K562 (cell line): ENCODE data around the gene PTPRT. TPM values are rescaled to one million over a fixed set of nuclear protein-coding genes. Genes with fewer than 3 reads are reported as not detected.

Source experiments
- ATAC-seq: fragments of 200-7000 bp; cut with Tn5 transposase; 3 replicates; pipeline ENCODE4 v1.9.1; 2020; ENCODE audit warnings: moderate library complexity
- BruUV-seq: library from RNA; stranded (reverse); fragments of 400-500 nt; replicated peaks from 2 replicates; lab custom pipeline; 2021; lab: Mats Ljungman, UMichigan
- CTCF ChIA-PET: fragments of 300-600 bp; formaldehyde crosslinking; extraction: SDS; loops from one replicate; lab custom pipeline; 2021; ENCODE audit warnings: low intra/inter-chr PET ratio; lab: Yijun Ruan, JAX
- POLR2A ChIA-PET: fragments of 300-600, 350-650 bp; sonication (Branson Sonifier 250); formaldehyde crosslinking; extraction: SDS; loops from one replicate; lab custom pipeline; 2021; ENCODE audit warnings: antibody characterized with exemption, inconsistent platforms; lab: Yijun Ruan, JAX
- DNase-seq, 4 experiments: peaks; one replicate each; pipeline versions ENCODE4 v3.0.0 to v3.0.0-alpha.2; 2011 to 2018; ENCODE audit warnings: low spot score in 3 of 4, mixed read lengths in 3 of 4; ENCODE audit errors: extremely low read depth in 1 of 4
- FAIRE-seq: peaks from 2 replicates; lab custom pipeline; 2011; peaks lifted over from hg19 to GRCh38; lab: Jason Lieb, UNC
- H2AFZ ChIP-seq: 2 replicates; pipeline ENCODE4 v1.6.0; 2011; ENCODE audit warnings: low read depth, low read length, control low read depth, inconsistent platforms
- H3K27ac ChIP-seq: fragments of 200-600 bp; 3 replicates; pipeline ENCODE4 v1.8.0; 2011; ENCODE audit warnings: low read depth, mild to moderate bottlenecking, control low read depth, inconsistent platforms, low read length, moderate library complexity, mixed read lengths; ENCODE audit errors: extremely low read depth
- H3K27me3 ChIP-seq, 2 experiments: fragments of 300-600 bp in 1 of 2; 2 replicates in 1 of 2; 3 replicates in 1 of 2; pipeline versions ENCODE4 v1.6.0 to v1.8.0; 2011; ENCODE audit warnings: inconsistent platforms in 2 of 2, low read length in 2 of 2, mild to moderate bottlenecking in 1 of 2, mixed read lengths in 1 of 2, moderate library complexity in 1 of 2; ENCODE audit not compliant: control insufficient read depth in 2 of 2, insufficient read depth in 2 of 2
- H3K36me3 ChIP-seq: fragments of 300-600 bp; 3 replicates; pipeline ENCODE4 v1.8.0; 2011; ENCODE audit warnings: mild to moderate bottlenecking, low read length, inconsistent platforms; ENCODE audit not compliant: control insufficient read depth, insufficient read depth
- H3K4me1 ChIP-seq, 2 experiments: fragments of 200-600 bp in 1 of 2; replicated peaks in 1 of 2; 2 replicates in 1 of 2; 3 replicates in 1 of 2; pipeline versions ENCODE4 v1.5.1 to v1.8.0; 2011; ENCODE audit warnings: inconsistent platforms in 2 of 2, low read length in 2 of 2, mild to moderate bottlenecking in 1 of 2, mixed read lengths in 1 of 2, moderate library complexity in 1 of 2; ENCODE audit not compliant: control insufficient read depth in 2 of 2, insufficient read depth in 2 of 2
- H3K4me2 ChIP-seq: 2 replicates; pipeline ENCODE4 v1.6.1; 2011; ENCODE audit warnings: low read length, control low read depth, inconsistent platforms, mixed read lengths; ENCODE audit not compliant: insufficient read depth
- H3K4me3 ChIP-seq: fragments of 200-600 bp; sonication (generic), shearing (Covaris generic); 2 replicates; pipeline ENCODE4 v1.5.1; 2016; ENCODE audit warnings: control low read depth, inconsistent platforms
- H3K79me2 ChIP-seq: fragments of 200-600 bp; 3 replicates; pipeline ENCODE4 v1.8.0; 2011; ENCODE audit warnings: low read length, inconsistent platforms; ENCODE audit not compliant: control insufficient read depth, insufficient read depth
- H3K9ac ChIP-seq, 2 experiments: 2 replicates each; pipeline versions ENCODE4 v1.6.0 to v1.6.1; 2011; ENCODE audit warnings: low read depth in 2 of 2, low read length in 2 of 2, control low read depth in 1 of 2, inconsistent platforms in 1 of 2, mild to moderate bottlenecking in 1 of 2, mixed read lengths in 1 of 2; ENCODE audit not compliant: insufficient read depth in 1 of 2
- H3K9me1 ChIP-seq: one replicate; pipeline ENCODE4 v1.6.0; 2011; ENCODE audit warnings: inconsistent platforms, mild to moderate bottlenecking, low read length, moderate library complexity; ENCODE audit not compliant: control insufficient read depth, insufficient read depth
- H3K9me3 ChIP-seq: replicated peaks from 2 replicates; pipeline ENCODE4 v1.5.1; 2011; ENCODE audit warnings: low read depth, low read length, inconsistent platforms; ENCODE audit not compliant: control insufficient read depth, insufficient read depth
- H4K20me1 ChIP-seq: replicated peaks from 2 replicates; pipeline ENCODE4 v1.6.1; 2011; ENCODE audit warnings: low read length, inconsistent platforms, mixed read lengths; ENCODE audit not compliant: control insufficient read depth, insufficient read depth
- ADNP ChIP-seq: fragments of 200-800 bp; sonication (Bioruptor generic); IDR thresholded peaks from 2 replicates; pipeline ENCODE4 v1.6.1; 2016; ENCODE audit warnings: missing genetic modification characterization, missing compliant biosample characterization
- ATF4 ChIP-seq: fragments of 450-650 bp; formaldehyde crosslinking; IDR thresholded peaks from 2 replicates; pipeline ENCODE4 v1.4.0; 2022; ENCODE audit warnings: mild to moderate bottlenecking, moderate library complexity
- BCLAF1 ChIP-seq, 2 experiments: fragments of 450-650 bp in 1 of 2; IDR thresholded peaks; 2 replicates each; pipeline ENCODE4 v1.6.1; 2011 to 2017; ENCODE audit warnings: low read depth in 2 of 2, antibody characterized with exemption in 1 of 2, borderline replicate concordance in 1 of 2, low read length in 1 of 2, mild to moderate bottlenecking in 1 of 2, mixed read lengths in 1 of 2; ENCODE audit not compliant: control insufficient read depth in 1 of 2
- FUS ChIP-seq: fragments of 200-400 bp; formaldehyde crosslinking; optimal IDR thresholded peaks from 2 replicates; pipeline ENCODE3; 2017; ENCODE audit warnings: low read depth, low read length
- HCFC1 ChIP-seq: IDR thresholded peaks from 2 replicates; pipeline ENCODE4 v1.6.1; 2012; ENCODE audit warnings: low read depth, low read length, improper control_type of control experiment
- HDAC3 ChIP-seq: fragments of 450-650 bp; IDR thresholded peaks from 2 replicates; pipeline ENCODE4 v1.6.1; 2018; ENCODE audit warnings: borderline replicate concordance, mild to moderate bottlenecking, moderate library complexity; ENCODE audit not compliant: partially characterized antibody
- HMGXB4 ChIP-seq: sonication (generic); formaldehyde crosslinking; IDR thresholded peaks from 2 replicates; pipeline ENCODE4 v1.8.1; 2023; ENCODE audit warnings: mild to moderate bottlenecking, missing genetic modification reagents
- MCM2 ChIP-seq: fragments of 450-650 bp; IDR thresholded peaks from 2 replicates; pipeline ENCODE4 v1.6.1; 2017; ENCODE audit warnings: low read depth, mild to moderate bottlenecking
- NR0B1 ChIP-seq: fragments of 450-650 bp; IDR thresholded peaks from one replicate; pipeline ENCODE4 v1.6.1; 2018; ENCODE audit warnings: mild to moderate bottlenecking, moderate library complexity; ENCODE audit not compliant: partially characterized antibody
- POLR2A ChIP-seq: fragments of 450-650 bp; conservative IDR thresholded peaks from 2 replicates; pipeline ENCODE4 v1.6.1; 2016
- SNAPC5 ChIP-seq: fragments of 250-450 bp; sonication (Bioruptor Pico); IDR thresholded peaks from 2 replicates; pipeline ENCODE4 v1.8.0; 2021; ENCODE audit warnings: moderate library complexity, mild to moderate bottlenecking, inconsistent platforms
- THAP7 ChIP-seq: fragments of 250-450 bp; sonication (Bioruptor Pico); IDR thresholded peaks from 2 replicates; pipeline ENCODE4 v1.5.0; 2021
- WGBS: fragments of 100-300 bp; shearing (Covaris generic); methylation state at CpG from one replicate; pipeline ENCODE4 v1.1.6; 2016; ENCODE audit warnings: low coverage, mixed read lengths; ENCODE audit not compliant: insufficient coverage; ENCODE audit errors: missing lambda C conversion rate; 5-methylcytosine and 5-hydroxymethylcytosine counted together
- in situ Hi-C: fragments of 300-500 bp; cut with MboI; formaldehyde crosslinking; loops from 4 replicates; pipeline ENCODE4 v1.15.0; 2018; ENCODE audit warnings: inconsistent platforms, mixed read lengths
- intact Hi-C: fragments of 100-400 bp; cut with micrococcal nuclease; formaldehyde crosslinking; loops from 2 replicates; pipeline ENCODE4 v1.14.2; 2022
- polyA plus RNA-seq, 8 experiments: library from polyadenylated mRNA; depleted of rRNA in 4 of 8; stranded (reverse) in 5 of 8; unstranded in 3 of 8; fragments of >200 nt; fragmentation: Nextera tagmentation in 2 of 8; fragmentation: Illumina TruSeq in 1 of 8; extraction: Ambion mirVana in 2 of 8; extraction: Trizol in 1 of 8; gene quantifications; 2 replicates each; pipeline versions ENCODE4 v1.2.1 to v1.2.3, GENCODE V29; 2011 to 2014; ENCODE audit warnings: inconsistent platforms in 1 of 8, missing spikeins in 1 of 8
- total RNA-seq, 7 experiments: library from RNA; depleted of rRNA in 6 of 7; stranded (reverse); fragments of >200 nt in 6 of 7; fragmentation: Illumina TruSeq in 2 of 7; extraction: Trizol in 2 of 7; gene quantifications; 2 replicates each; pipeline versions ENCODE4 v1.2.1 to v1.2.3, GENCODE V29; 2011 to 2021; ENCODE audit warnings: low replicate concordance in 1 of 7

The PTPRT gene
- total and polyA plus RNA-seq, 9 of the 15 experiments (the other 6 are each of a cell fraction or from before 2014, with no cell fraction given): not detected

- intact Hi-C loops (no loop called here), in situ Hi-C loops (no loop called here)
- H3K9me1 ChIP-seq: no peaks in the 10 kb centered on the region
- DNase-seq (no peak), ATAC-seq (no peak), FAIRE-seq (no peak)
- no peak overlapping the region for H2AFZ ChIP-seq
- no peak overlapping the region for H3K4me2 ChIP-seq
- POLR2A ChIA-PET: no interaction called here
- no peaks in the 10 kb centered on the region for H3K9me3 ChIP-seq
- no TSS peak for BruUV-seq
- CTCF ChIA-PET: no interaction called here
- no peaks in the 10 kb centered on the region for H3K4me1 ChIP-seq
- H3K79me2 ChIP-seq: no peaks in the 10 kb centered on the region
- 0% methylated on average over 4 of the region's 4 CpGs for WGBS
- H3K36me3 ChIP-seq: no peaks in the 10 kb centered on the region
- no peaks in the 10 kb centered on the region for H3K27me3 ChIP-seq
- H3K27ac ChIP-seq: no peak overlapping the region
- H3K9ac ChIP-seq: no peak overlapping the region
- no peaks in the 10 kb centered on the region for H4K20me1 ChIP-seq
- H3K4me3 ChIP-seq: no peak overlapping the region
- no peak for TF ChIP-seq POLR2A
- TF ChIP-seq ADNP (tag): no peak
- TF ChIP-seq HDAC3: no peak
- no peak for TF ChIP-seq FUS
- TF ChIP-seq HMGXB4: no peak
- no peak for TF ChIP-seq MCM2
- no peak for TF ChIP-seq NR0B1
- no peak for TF ChIP-seq ATF4
- TF ChIP-seq SNAPC5: no peak
- TF ChIP-seq BCLAF1 (IDR thresholded peaks at IDR 0.05; ENCODE audit: borderline replicate concordance in 1 of 2, control insufficient read depth in 1 of 2, low read depth in 2 of 2, low read length in 1 of 2): no peak
- TF ChIP-seq THAP7 (CRISPR knock-in tag): no peak
- TF ChIP-seq HCFC1: no peak
Measured at GRCh38 chr20:42609618-42610017, 580.1 kb downstream of the PTPRT start.
